SKM-1 (cell line): Measurements from ENCODE around the gene PLA2G2C.
"Not testable (repeated sequence)": the region's sequence is repeated elsewhere in the genome, so short reads cannot be mapped to it uniquely, and the experiment has no call there.

ENCODE experiments used
- DNase-seq: peaks from one replicate; lab custom pipeline; 2025; ENCODE audit not compliant: unreplicated experiment; lab: John Stamatoyannopoulos, UW

The PLA2G2C gene

GRCh38 chr1:20185834-20186782, at the start of gene PLA2G2C, which contains the start of gene UBXN10:
TSS of gene PLA2G2C (minus strand) at chr1:20186518. CDS start at chr1:20177363, 9,155 bp downstream.
TSS of gene UBXN10 (plus strand) at chr1:20186096. CDS start at chr1:20190562, 4,466 bp downstream.
- DNase-seq: no peak

GRCh38 chr1:20234788-20235535, 48.6 kb upstream of the PLA2G2C start:
- no peak for DNase-seq

- DNase-seq: no peak
Observed at GRCh38 chr1:20233866-20234265, 47.5 kb upstream of the PLA2G2C start.

- DNase-seq: no peak
Observed at GRCh38 chr1:20233394-20233793, 47.1 kb upstream of the PLA2G2C start.

- DNase-seq: not testable (repeated sequence)
Observed at GRCh38 chr1:20232564-20232963, 46.2 kb upstream of the PLA2G2C start.

GRCh38 chr1:20229171-20229570, 42.9 kb upstream of the PLA2G2C start:
- no peak for DNase-seq

- no peak for DNase-seq
Observed at GRCh38 chr1:20228314-20228825, 42.1 kb upstream of the PLA2G2C start.

GRCh38 chr1:20227704-20228103, 41.4 kb upstream of the PLA2G2C start:
- no peak for DNase-seq

GRCh38 chr1:20224546-20224945, 38.2 kb upstream of the PLA2G2C start:
- DNase-seq: no peak

- DNase-seq: no peak
Observed at GRCh38 chr1:20223551-20224419, 37.5 kb upstream of the PLA2G2C start.

GRCh38 chr1:20223106-20223505, 36.8 kb upstream of the PLA2G2C start:
- DNase-seq: peak; percentile 68

- no peak for DNase-seq
Observed at GRCh38 chr1:20220036-20220435, 33.7 kb upstream of the PLA2G2C start.

- DNase-seq: not testable (repeated sequence)
Observed at GRCh38 chr1:20219053-20219452, 32.7 kb upstream of the PLA2G2C start.

- peak; percentile 9 for DNase-seq
Observed at GRCh38 chr1:20216574-20216973, 30.3 kb upstream of the PLA2G2C start.

GRCh38 chr1:20215716-20216115, 29.4 kb upstream of the PLA2G2C start:
- DNase-seq: no peak

- no peak for DNase-seq
Observed at GRCh38 chr1:20212685-20213331, 26.5 kb upstream of the PLA2G2C start.

- no peak for DNase-seq
Observed at GRCh38 chr1:20212085-20212684, 25.9 kb upstream of the PLA2G2C start.

- DNase-seq: no peak
Observed at GRCh38 chr1:20211511-20211931, 25.2 kb upstream of the PLA2G2C start.

- DNase-seq: no peak
Observed at GRCh38 chr1:20210736-20211460, 24.6 kb upstream of the PLA2G2C start.
